Cerebellar nuclear complex (tissue), 1 donor: Measurements from ENCODE around the gene PLGRKT.
"Not testable (repeated sequence)": the region's sequence is repeated elsewhere in the genome, so short reads cannot be mapped to it uniquely, and the experiment has no call there.

ENCODE experiments used
- DNase-seq, 2 experiments: peaks; one replicate each; lab custom pipeline; 2025; lab: John Stamatoyannopoulos, UW

The PLGRKT gene

GRCh38 chr9:5450359-5451091 lies 12.8 kb upstream of the PLGRKT start, which contains the start of gene CD274:
Gene CD274 (plus strand): TSS chr9:5450542. CDS start chr9:5456114, 5,572 bp downstream.
- DNase-seq = no peak

GRCh38 chr9:5449521-5450358 lies 12.0 kb upstream of the PLGRKT start:
- DNase-seq = no peak

- no peak for DNase-seq
These were observed 11.0 kb upstream of the PLGRKT start for GRCh38 chr9:5448461-5449435.

GRCh38 chr9:5448016-5448415 lies 10.3 kb upstream of the PLGRKT start:
- DNase-seq = no peak

- DNase-seq = no peak
These were observed 9.6 kb upstream of the PLGRKT start for GRCh38 chr9:5447337-5447736.

GRCh38 chr9:5446451-5447236 lies 8.9 kb upstream of the PLGRKT start:
- no peak for DNase-seq

- no peak for DNase-seq
These were observed 8.2 kb upstream of the PLGRKT start for GRCh38 chr9:5445886-5446285.

GRCh38 chr9:5445096-5445495 lies 7.4 kb upstream of the PLGRKT start:
- not testable (repeated sequence) for DNase-seq

- DNase-seq = no peak
These were observed 6.1 kb upstream of the PLGRKT start for GRCh38 chr9:5443850-5444249.

GRCh38 chr9:5442400-5443011 lies 4.8 kb upstream of the PLGRKT start:
- no peak for DNase-seq

GRCh38 chr9:5441043-5441442 lies 3.3 kb upstream of the PLGRKT start:
- DNase-seq = no peak

- DNase-seq = no peak
These were observed 2.7 kb upstream of the PLGRKT start for GRCh38 chr9:5440426-5440825.

GRCh38 chr9:5438301-5439162 lies 807 bp upstream of the PLGRKT start:
- DNase-seq = no peak

GRCh38 chr9:5436441-5436840 lies 1.3 kb downstream of the PLGRKT start:
- DNase-seq = no peak

- no peak for DNase-seq
These were observed 1.8 kb downstream of the PLGRKT start for GRCh38 chr9:5435912-5436311.

- DNase-seq = not testable (repeated sequence)
These were observed 3.6 kb downstream of the PLGRKT start for GRCh38 chr9:5433841-5434810.

- not testable (repeated sequence) for DNase-seq
These were observed 4.4 kb downstream of the PLGRKT start for GRCh38 chr9:5433328-5433727.

GRCh38 chr9:5432890-5433289 lies 4.8 kb downstream of the PLGRKT start:
- not testable (repeated sequence) for DNase-seq
